ENCODE measurements around the gene FHOD1. TPM values are rescaled to one million over a fixed set of nuclear protein-coding genes. Genes with fewer than 3 reads are reported as not detected.

FHOD1 gene
- total and polyA plus RNA-seq, 7 donors = 4.8 to 25.2 (median 9.2) TPM

GRCh38 chr16:67280090-67281015 lies 33.1 kb upstream of the FHOD1 start:
- Histone ChIP-seq H3K4me3 (no peak overlapping the region), H3K36me3 (no peaks in the 10 kb centered on the region), H3K27ac (no peak overlapping the region), H3K9me3 (no peaks in the 10 kb centered on the region), H3K27me3 (peaks cover 0 to 5% (median 5%) of the 10 kb centered on the region in 3 donors), H3K4me1 (peaks cover 0 to 31% (median 12%) of the 10 kb centered on the region in 4 donors)
- intact Hi-C loops (cut with DNase I) = no loop called here
- 93 to 95% methylated on average over 15 of the region's 15 CpGs for WGBS, 2 donors
- no peak for DNase-seq
- TF ChIP-seq POLR2AphosphoS5 (IDR thresholded peaks at IDR 0.05) = no peak
- TF ChIP-seq EP300 (IDR thresholded peaks at IDR 0.05) = no peak
- TF ChIP-seq CTCF (IDR thresholded peaks at IDR 0.05) = no peak
- TF ChIP-seq POLR2A (IDR thresholded peaks at IDR 0.05) = no peak

GRCh38 chr16:67279296-67280089 lies 32.2 kb upstream of the FHOD1 start, which contains the start of gene PLEKHG4:
Gene PLEKHG4 (plus strand): TSS chr16:67279532. CDS start chr16:67280045, 513 bp downstream.
- Histone ChIP-seq H3K27ac (peak within 1 kb of the TSS; percentile 25 to 70 (median 50)), H3K36me3 (no peaks in the 10 kb centered on the region), H3K4me3 (peak within 1 kb of the TSS; percentile 36 to 67 (median 50)), H3K27me3 (peaks cover 0 to 5% (median 5%) of the 10 kb centered on the region in 3 donors), H3K4me1 (peaks cover 0 to 31% (median 12%) of the 10 kb centered on the region in 4 donors), H3K9me3 (no peaks in the 10 kb centered on the region)
- peak in 2 of 4 experiments; percentile 16 to 64 for TF ChIP-seq CTCF (IDR thresholded peaks at IDR 0.05)
- no peak for TF ChIP-seq POLR2AphosphoS5 (IDR thresholded peaks at IDR 0.05)
- TF ChIP-seq EP300 (IDR thresholded peaks at IDR 0.05) = no peak
- peak; percentile 83 for DNase-seq
- intact Hi-C loops (cut with DNase I) = loop anchor here (5.0 kb wide), 1 partner anchor 118 kb away; no protein-coding TSS in a partner anchor
- 24 to 29% methylated on average over 83 of the region's 83 CpGs for WGBS, 2 donors

GRCh38 chr16:67278773-67279295 lies 31.6 kb upstream of the FHOD1 start:
- intact Hi-C loops (cut with DNase I) = loop anchor here (5.0 kb wide), 1 partner anchor 118 kb away; no protein-coding TSS in a partner anchor
- H3K9me3 ChIP-seq = no peaks in the 10 kb centered on the region
- H3K27ac ChIP-seq = peak overlapping the region; percentile 25 to 70 (median 50)
- H3K4me1 ChIP-seq = peaks cover 0 to 31% (median 12%) of the 10 kb centered on the region in 4 donors
- H3K27me3 ChIP-seq = peaks cover 0 to 5% (median 5%) of the 10 kb centered on the region in 3 donors
- no peaks in the 10 kb centered on the region for H3K36me3 ChIP-seq
- peak overlapping the region; percentile 36 to 67 (median 50) for H3K4me3 ChIP-seq
- no peak for TF ChIP-seq CTCF (IDR thresholded peaks at IDR 0.05)
- no peak for TF ChIP-seq POLR2A (IDR thresholded peaks at IDR 0.05)
- no peak for TF ChIP-seq EP300 (IDR thresholded peaks at IDR 0.05)
- TF ChIP-seq POLR2AphosphoS5 (IDR thresholded peaks at IDR 0.05) = no peak
- 1 to 2% methylated on average over 42 of the region's 42 CpGs for WGBS, 2 donors
- DNase-seq = no peak

GRCh38 chr16:67277999-67278772 lies 30.9 kb upstream of the FHOD1 start:
- Histone ChIP-seq H3K36me3 (no peaks in the 10 kb centered on the region), H3K4me3 (peak overlapping the region; percentile 36 to 67 (median 50)), H3K4me1 (peaks cover 0 to 31% (median 12%) of the 10 kb centered on the region in 4 donors), H3K27ac (peak overlapping the region; percentile 25 to 70 (median 50)), H3K9me3 (no peaks in the 10 kb centered on the region), H3K27me3 (peaks cover 0 to 5% (median 5%) of the 10 kb centered on the region in 3 donors)
- 35 to 62% methylated on average over 13 of the region's 13 CpGs for whole genome bisulfite sequencing, 2 donors
- TF ChIP-seq CTCF (IDR thresholded peaks at IDR 0.05) (no peak), POLR2A (IDR thresholded peaks at IDR 0.05) (no peak), EP300 (IDR thresholded peaks at IDR 0.05) (no peak), POLR2AphosphoS5 (IDR thresholded peaks at IDR 0.05) (no peak)
- intact Hi-C loops (cut with DNase I) = loop anchor here (5.0 kb wide), 1 partner anchor 119 kb away; no protein-coding TSS in a partner anchor
- no peak for DNase-seq
